GM19324 (cell line): ENCODE data around the gene DMD.
"Not testable (repeated sequence)": the region's sequence is repeated elsewhere in the genome, so short reads cannot be mapped to it uniquely, and the experiment has no call there.

Source experiments
- ATAC-seq: cut with Tn5 transposase; IDR thresholded peaks from one replicate; pipeline ENCODE4 v1.9.1; 2021; ENCODE audit warnings: mild to moderate bottlenecking, moderate library complexity; ENCODE audit not compliant: unreplicated experiment, low FRiP score

Gene DMD

GRCh38 chrX:32137525-32137924, 1073.8 kb downstream of the DMD start:
- ATAC-seq, result no peak

GRCh38 chrX:32126997-32127396, 1084.4 kb downstream of the DMD start:
- ATAC-seq, result no peak

GRCh38 chrX:32118832-32119231, 1092.5 kb downstream of the DMD start:
- no peak for ATAC-seq

- no peak for ATAC-seq
Measured at GRCh38 chrX:32116047-32116446, 1095.3 kb downstream of the DMD start.

GRCh38 chrX:32087663-32088062, 1123.7 kb downstream of the DMD start:
- ATAC-seq, result no peak

- ATAC-seq, result no peak
Measured at GRCh38 chrX:32084757-32085156, 1126.6 kb downstream of the DMD start.

GRCh38 chrX:32048285-32048684, 1163.1 kb downstream of the DMD start:
- ATAC-seq, result no peak

GRCh38 chrX:32045149-32045548, 1166.2 kb downstream of the DMD start:
- no peak for ATAC-seq

- ATAC-seq, result no peak
Measured at GRCh38 chrX:32041181-32041580, 1170.2 kb downstream of the DMD start.

- ATAC-seq, result no peak
Measured at GRCh38 chrX:32026772-32027171, 1184.6 kb downstream of the DMD start.

- no peak for ATAC-seq
Measured at GRCh38 chrX:32024072-32024471, 1187.3 kb downstream of the DMD start.

GRCh38 chrX:32016195-32016594, 1195.2 kb downstream of the DMD start:
- no peak for ATAC-seq

GRCh38 chrX:32010948-32011347, 1200.4 kb downstream of the DMD start:
- no peak for ATAC-seq

- no peak for ATAC-seq
Measured at GRCh38 chrX:32010212-32010611, 1201.1 kb downstream of the DMD start.

- no peak for ATAC-seq
Measured at GRCh38 chrX:31993637-31994036, 1217.7 kb downstream of the DMD start.

GRCh38 chrX:31988975-31989374, 1222.4 kb downstream of the DMD start:
- no peak for ATAC-seq

GRCh38 chrX:31981546-31982062, 1229.7 kb downstream of the DMD start:
- no peak for ATAC-seq

GRCh38 chrX:31969714-31970113, 1241.6 kb downstream of the DMD start:
- no peak for ATAC-seq

- ATAC-seq, result no peak
Measured at GRCh38 chrX:31962256-31962655, 1249.1 kb downstream of the DMD start.

- ATAC-seq, result no peak
Measured at GRCh38 chrX:31934842-31935370, 1276.4 kb downstream of the DMD start.

- no peak for ATAC-seq
Measured at GRCh38 chrX:31934015-31934414, 1277.3 kb downstream of the DMD start.

GRCh38 chrX:31932769-31933168, 1278.6 kb downstream of the DMD start:
- no peak for ATAC-seq

- not testable (repeated sequence) for ATAC-seq
Measured at GRCh38 chrX:31932320-31932719, 1279.0 kb downstream of the DMD start.
